Epithelial cell of prostate (primary cell): Measurements from ENCODE around the gene ANXA1.
"Not testable (repeated sequence)": the region's sequence is repeated elsewhere in the genome, so short reads cannot be mapped to it uniquely, and the experiment has no call there.

Source experiments
- DNase-seq: peaks from one replicate; pipeline ENCODE4 v3.0.0-alpha.2; 2011; ENCODE audit warnings: low read depth, low spot score
- H3K27ac ChIP-seq: fragments of 450-650 bp; 2 replicates; pipeline ENCODE4 v1.5.1; 2017; ENCODE audit warnings: mild to moderate bottlenecking

ANXA1 gene

DNA sequence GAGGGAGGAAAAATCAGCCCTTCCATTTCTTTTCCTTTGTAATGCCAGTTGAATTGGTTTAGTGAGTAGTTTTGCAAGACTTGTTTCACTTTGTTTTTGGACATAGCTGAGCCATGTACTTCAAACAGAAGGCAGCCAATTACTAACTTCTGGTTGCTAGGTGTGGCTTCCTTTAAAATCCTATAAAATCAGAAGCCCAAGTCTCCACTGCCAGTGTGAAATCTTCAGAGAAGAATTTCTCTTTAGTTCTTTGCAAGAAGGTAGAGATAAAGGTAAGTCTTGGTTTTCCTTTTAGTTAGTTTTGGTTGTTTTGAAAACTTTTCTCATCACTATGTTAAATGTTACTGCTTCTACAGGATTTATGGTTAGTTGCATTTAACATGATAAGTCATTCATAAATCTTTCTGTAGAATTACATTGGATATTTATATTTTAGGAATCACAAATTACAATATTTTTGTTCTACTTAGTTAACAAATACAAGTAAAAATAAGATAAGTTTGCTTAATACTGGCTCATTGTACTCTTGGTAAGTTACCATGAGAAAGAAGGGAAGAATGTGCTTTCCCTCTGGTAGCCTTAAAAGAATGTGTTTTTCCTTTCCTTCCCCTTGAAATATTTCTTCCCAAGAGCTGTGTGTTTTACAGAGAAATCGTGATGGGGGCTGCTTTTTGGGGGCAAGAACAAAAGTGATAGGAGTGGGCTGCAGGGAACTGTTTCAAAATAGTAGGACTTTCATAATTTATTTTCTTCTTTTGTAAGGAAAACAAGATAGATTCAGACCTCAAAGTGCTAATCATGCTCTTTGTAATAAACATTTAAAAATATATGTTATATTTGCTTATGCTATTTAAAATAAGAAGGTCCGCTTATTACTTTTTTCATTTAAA is at the start of gene ANXA1:
ANXA1 (plus strand) TSS at position 213 of the 890 bp plus-strand sequence. CDS start 6,671 bp downstream, outside the sequence.
- H3K27ac ChIP-seq, result peak within 1 kb of the TSS; percentile 92
- DNase-seq, result peak; percentile 88

GRCh38 chr9:73104342-73104741 is 47.3 kb upstream of the ANXA1 start:
- no peak for DNase-seq
- no peak overlapping the region for H3K27ac ChIP-seq

GRCh38 chr9:73104921-73105320 is 46.7 kb upstream of the ANXA1 start:
- DNase-seq, result no peak
- H3K27ac ChIP-seq, result no peak overlapping the region

- DNase-seq, result not testable (repeated sequence)
- peak overlapping the region; percentile 80 for H3K27ac ChIP-seq
Measured at GRCh38 chr9:73107489-73108069, 44.1 kb upstream of the ANXA1 start.

DNA sequence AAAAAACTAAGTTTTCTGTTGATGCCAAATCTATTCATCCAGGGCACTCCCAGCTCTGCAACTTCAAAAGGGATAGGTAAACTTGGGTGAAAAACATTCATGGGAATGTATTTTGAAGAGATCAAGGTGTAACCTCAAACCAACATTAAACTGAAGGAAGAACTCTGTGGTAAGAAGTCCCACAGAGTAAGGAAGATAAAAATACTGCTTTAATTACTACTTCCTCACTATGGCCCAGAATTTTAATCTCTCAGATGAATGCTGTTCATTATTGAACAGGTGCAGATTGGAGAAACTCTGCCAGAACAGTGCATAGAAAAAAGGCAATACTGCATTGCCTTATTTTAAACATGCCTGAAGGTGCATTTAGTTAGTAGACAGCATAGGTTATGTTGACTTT is 37.6 kb upstream of the ANXA1 start:
- peak overlapping the region; percentile 95 for H3K27ac ChIP-seq
- DNase-seq, result no peak

GRCh38 chr9:73114958-73115357 is 36.7 kb upstream of the ANXA1 start:
- peak overlapping the region; percentile 95 for H3K27ac ChIP-seq
- no peak for DNase-seq

DNA sequence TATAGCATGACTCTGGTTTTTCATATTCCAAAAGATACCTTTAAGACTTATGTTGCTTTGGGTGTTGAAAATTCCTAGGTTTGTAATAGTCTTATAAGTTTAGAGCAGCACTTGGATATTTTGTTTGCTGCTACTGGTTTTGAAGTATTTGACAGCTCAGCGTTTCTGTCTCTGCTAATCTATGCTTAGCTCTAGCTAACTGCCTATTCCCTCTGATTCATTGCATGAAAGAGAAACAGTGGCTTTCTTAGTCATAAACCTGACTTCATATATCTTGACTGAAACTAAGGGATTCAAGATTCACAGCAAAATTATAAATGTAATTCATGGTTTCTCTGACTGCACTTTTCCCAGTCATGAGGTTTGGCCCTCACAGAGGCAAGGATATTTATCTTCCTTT is 35.6 kb upstream of the ANXA1 start:
- DNase-seq, result no peak
- H3K27ac ChIP-seq, result peak overlapping the region; percentile 95

GRCh38 chr9:73116880-73117279 is 34.8 kb upstream of the ANXA1 start:
- H3K27ac ChIP-seq, result peak overlapping the region; percentile 95
- DNase-seq, result no peak

DNA sequence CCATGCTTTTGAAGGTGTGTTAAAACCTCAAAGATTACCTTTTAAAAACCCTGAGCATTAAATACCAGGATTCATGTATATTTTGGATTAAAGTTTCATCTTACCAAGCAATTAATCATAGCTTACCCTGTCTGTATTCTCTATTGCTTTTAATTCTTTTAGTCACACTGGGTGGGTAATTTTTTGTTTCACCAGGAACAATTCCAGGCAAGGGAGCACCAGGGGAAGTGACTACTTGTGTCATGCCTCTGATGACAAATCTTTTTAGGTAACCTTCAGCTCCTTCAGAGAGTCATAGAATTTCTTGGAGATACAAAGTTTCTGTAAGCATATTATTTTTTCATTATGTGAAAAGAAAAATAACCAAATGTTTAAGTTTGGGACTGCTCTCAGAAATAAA is 33.4 kb upstream of the ANXA1 start:
- H3K27ac ChIP-seq, result peak overlapping the region; percentile 95
- no peak for DNase-seq

- DNase-seq, result peak; percentile 87
- peak overlapping the region; percentile 95 for H3K27ac ChIP-seq
Measured at GRCh38 chr9:73118898-73119554, 32.6 kb upstream of the ANXA1 start.

DNA sequence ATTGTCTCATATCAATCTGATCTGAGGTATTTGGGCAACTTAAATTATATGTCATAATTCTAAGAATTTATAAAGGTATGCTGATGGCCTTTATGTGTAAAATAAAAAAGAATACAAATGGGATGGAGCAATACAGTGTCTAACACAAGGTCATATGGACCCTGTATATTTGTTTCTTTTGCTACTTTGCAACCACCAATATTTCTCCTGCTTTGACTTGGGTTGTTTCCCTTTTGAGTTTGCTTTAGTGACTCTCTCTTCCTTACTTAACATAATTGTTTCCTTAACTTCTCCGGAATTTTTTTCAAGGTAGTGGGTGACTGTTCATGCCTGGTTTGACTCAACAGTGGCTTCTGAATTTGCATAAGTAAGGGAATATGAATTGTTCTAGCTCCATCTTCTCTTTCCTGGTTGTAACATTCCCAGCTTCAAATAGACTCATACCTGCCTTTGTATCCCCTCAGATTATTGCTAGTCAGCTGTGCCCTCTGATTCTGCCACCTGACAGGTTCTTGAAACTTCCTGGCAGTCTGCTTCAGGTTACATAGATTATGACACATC is 30.2 kb upstream of the ANXA1 start:
- no peak for DNase-seq
- peak overlapping the region; percentile 95 for H3K27ac ChIP-seq

GRCh38 chr9:73125651-73126050 is 26.0 kb upstream of the ANXA1 start:
- DNase-seq, result no peak
- peak overlapping the region; percentile 77 for H3K27ac ChIP-seq

GRCh38 chr9:73129941-73130685 is 21.6 kb upstream of the ANXA1 start:
- DNase-seq, result no peak
- peak overlapping the region; percentile 96 for H3K27ac ChIP-seq

DNA sequence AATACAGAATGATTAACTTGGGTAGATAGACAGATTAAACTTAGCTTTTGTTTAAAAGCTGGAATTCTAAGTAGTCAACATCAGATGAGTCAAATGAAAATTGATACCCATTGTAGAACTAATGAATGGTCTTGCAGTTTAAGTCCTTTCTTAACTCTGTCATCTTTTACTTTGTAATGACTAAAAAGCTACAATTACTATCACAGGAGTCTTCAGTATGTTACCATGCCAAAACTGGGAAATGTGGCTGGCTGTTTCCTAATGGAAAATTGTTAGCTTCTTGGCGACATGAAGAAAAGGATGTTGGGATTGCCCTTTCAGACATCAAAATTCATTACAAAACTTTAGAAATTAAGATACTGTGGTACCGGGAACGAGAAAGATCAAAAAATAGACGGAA is 20.2 kb upstream of the ANXA1 start:
- peak overlapping the region; percentile 96 for H3K27ac ChIP-seq

GRCh38 chr9:73132034-73132776 is 19.5 kb upstream of the ANXA1 start:
- DNase-seq, result peak; percentile 87
- H3K27ac ChIP-seq, result peak overlapping the region; percentile 96

More for the DNA sequence above, 20.2 kb upstream of the ANXA1 start:
- no peak for DNase-seq

- DNase-seq, result no peak
- peak overlapping the region; percentile 96 for H3K27ac ChIP-seq
Measured at GRCh38 chr9:73133022-73133651, 18.5 kb upstream of the ANXA1 start.

DNA sequence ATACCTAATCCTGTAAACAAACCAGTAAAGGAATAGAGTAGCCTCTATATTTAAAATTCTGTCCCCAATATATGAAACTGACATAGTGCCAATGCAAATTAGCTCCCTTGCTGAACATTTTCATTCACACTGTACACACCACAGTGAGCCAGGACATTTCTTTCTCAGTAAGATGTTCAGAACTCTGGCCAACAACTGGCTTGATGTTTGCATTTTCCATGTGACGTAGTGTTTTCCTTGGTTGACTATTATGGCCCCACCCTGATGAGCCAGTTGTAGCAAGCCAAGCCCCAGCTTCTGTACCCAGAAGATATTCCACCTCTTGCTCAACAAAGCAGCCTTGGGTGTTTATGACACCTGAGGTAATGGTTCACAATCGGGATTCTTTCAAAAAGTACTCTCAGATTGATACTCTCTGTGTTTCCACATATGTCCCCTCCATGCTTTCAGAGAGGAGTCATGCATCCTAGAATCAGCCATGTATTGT is 17.7 kb upstream of the ANXA1 start:
- peak overlapping the region; percentile 96 for H3K27ac ChIP-seq
- DNase-seq, result peak; percentile 98

GRCh38 chr9:73135394-73135793 is 16.3 kb upstream of the ANXA1 start:
- no peak for DNase-seq
- peak overlapping the region; percentile 96 for H3K27ac ChIP-seq
